ENCODE results near the gene APOA5.

GRCh38 chr11:116778556-116778955 lies 13.1 kb downstream of the APOA5 start:
- no peak for TF ChIP-seq POLR2A (IDR thresholded peaks at IDR 0.05)
- TF ChIP-seq CTCF (IDR thresholded peaks at IDR 0.05 in 4 of 5, conservative IDR thresholded peaks at IDR 0.05 in 1 of 5): no peak
